Measurements from ENCODE around the gene ATP13A2. TPM values are rescaled to one million over a fixed set of nuclear protein-coding genes. Genes with fewer than 3 reads are reported as not detected.

Gene ATP13A2
- total RNA-seq, 4 donors from 2014 or later = 17.9 to 37.0 (median 26.8) TPM

- H3K4me3 ChIP-seq = no peak overlapping the region
- in situ Hi-C loops (cut with MboI; ENCODE audit: low sequenced_read_pairs in 4 of 4) (no loop called here), intact Hi-C loops (cut with DNase I; ENCODE audit: low total_unique reads) (no loop called here)
- no peaks in the 10 kb centered on the region for H3K27me3 ChIP-seq
- no peak for ATAC-seq
- TF ChIP-seq CTCF (IDR thresholded peaks at IDR 0.05 in 4 of 5, conservative IDR thresholded peaks at IDR 0.05 in 1 of 5) (no peak), POLR2A (IDR thresholded peaks at IDR 0.05) (no peak)
- H3K36me3 ChIP-seq = peaks cover 0 to 30% of the 10 kb centered on the region in 2 donors
- H3K4me1 ChIP-seq = peaks cover 11 to 21% of the 10 kb centered on the region in 2 donors
- DNase-seq = no peak
- no peak overlapping the region for H3K27ac ChIP-seq
- no peaks in the 10 kb centered on the region for H3K9me3 ChIP-seq
These were observed 4.6 kb downstream of the ATP13A2 start for GRCh38 chr1:17007121-17007520.

GRCh38 chr1:17005365-17005740 is 6.4 kb downstream of the ATP13A2 start:
- DNase-seq (no peak), ATAC-seq (no peak)
- in situ Hi-C loops (cut with MboI; ENCODE audit: low sequenced_read_pairs in 4 of 4) (no loop called here), intact Hi-C loops (cut with DNase I; ENCODE audit: low total_unique reads) (no loop called here)
- TF ChIP-seq POLR2A (IDR thresholded peaks at IDR 0.05) (no peak), CTCF (IDR thresholded peaks at IDR 0.05 in 4 of 5, conservative IDR thresholded peaks at IDR 0.05 in 1 of 5) (no peak)
- peaks cover 2 to 14% of the 10 kb centered on the region in 2 donors for H3K4me1 ChIP-seq
- H3K9me3 ChIP-seq = no peaks in the 10 kb centered on the region
- peaks cover 0 to 37% of the 10 kb centered on the region in 2 donors for H3K36me3 ChIP-seq
- no peak overlapping the region for H3K4me3 ChIP-seq
- no peak overlapping the region for H3K27ac ChIP-seq
- no peaks in the 10 kb centered on the region for H3K27me3 ChIP-seq

GRCh38 chr1:17004466-17005364 is 7.0 kb downstream of the ATP13A2 start:
- H3K27ac ChIP-seq = peak overlapping the region; percentile 57 to 74 (median 64)
- no peak for ATAC-seq

GRCh38 chr1:17002524-17002902 is 9.2 kb downstream of the ATP13A2 start:
- in situ Hi-C loops (cut with MboI; ENCODE audit: low sequenced_read_pairs in 4 of 4) (no loop called here), intact Hi-C loops (cut with DNase I; ENCODE audit: low total_unique reads) (no loop called here)
- Histone ChIP-seq H3K4me3 (no peak overlapping the region), H3K27me3 (no peaks in the 10 kb centered on the region), H3K4me1 (no peaks in the 10 kb centered on the region), H3K9me3 (no peaks in the 10 kb centered on the region), H3K27ac (no peak overlapping the region), H3K36me3 (peaks cover 0 to 51% of the 10 kb centered on the region in 2 donors)
- DNase-seq (no peak), ATAC-seq (no peak)
- TF ChIP-seq CTCF (IDR thresholded peaks at IDR 0.05 in 4 of 5, conservative IDR thresholded peaks at IDR 0.05 in 1 of 5) (no peak), POLR2A (IDR thresholded peaks at IDR 0.05) (no peak)

More at GRCh38 chr1:17004466-17005364, 7.0 kb downstream of the ATP13A2 start:
- no peak for DNase-seq
- in situ Hi-C loops (cut with MboI; ENCODE audit: low sequenced_read_pairs in 4 of 4) = no loop called here
- no peak overlapping the region for H3K4me3 ChIP-seq
- H3K9me3 ChIP-seq = no peaks in the 10 kb centered on the region
- TF ChIP-seq POLR2A (IDR thresholded peaks at IDR 0.05) (no peak), CTCF (IDR thresholded peaks at IDR 0.05 in 4 of 5, conservative IDR thresholded peaks at IDR 0.05 in 1 of 5) (no peak)
- intact Hi-C loops (cut with DNase I; ENCODE audit: low total_unique reads) = no loop called here
- peaks cover 0 to 37% of the 10 kb centered on the region in 2 donors for H3K36me3 ChIP-seq
- peaks cover 0 to 7% of the 10 kb centered on the region in 2 donors for H3K4me1 ChIP-seq
- H3K27me3 ChIP-seq = no peaks in the 10 kb centered on the region
